ENCODE results near the gene ATPAF1. TPM values are rescaled to one million over a fixed set of nuclear protein-coding genes. Genes with fewer than 3 reads are reported as not detected.

Gene ATPAF1
- total and polyA plus RNA-seq, 10 of the 15 experiments (the other 5 are each of a cell fraction or from before 2014, with no cell fraction given) = 15.2 to 93.5 (median 48.4) TPM

DNA sequence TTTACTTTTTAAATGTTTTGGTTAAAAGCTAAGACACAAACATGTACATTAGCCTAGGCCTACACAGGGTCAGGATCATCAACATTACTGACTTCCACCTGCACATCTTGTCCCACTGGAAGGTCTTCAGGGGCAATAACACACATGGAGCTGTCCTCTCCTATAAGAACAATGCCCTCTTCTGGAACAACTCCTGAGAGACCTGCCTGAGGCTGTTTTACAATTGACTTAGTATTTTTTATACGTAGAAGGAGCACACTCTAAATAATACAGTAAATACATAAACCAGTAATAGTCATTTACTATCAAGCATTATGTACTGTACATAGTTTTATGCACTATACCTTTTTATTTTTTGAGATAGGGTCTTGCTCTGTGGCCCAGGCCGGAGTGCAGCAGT lies 37.4 kb downstream of the ATPAF1 start (continued):
- TF ChIP-seq CEBPB (IDR thresholded peaks at IDR 0.05; ENCODE audit: borderline replicate concordance in 1 of 2, low read depth in 2 of 2, low read length in 2 of 2) (no peak), JUND (IDR thresholded peaks at IDR 0.05; ENCODE audit: low read depth, low read length) (no peak), MYC (IDR thresholded peaks at IDR 0.05; ENCODE audit: insufficient read depth, insufficient read length, insufficient replicate concordance, low read length, severe bottlenecking) (no peak), SRF (IDR thresholded peaks at IDR 0.05; ENCODE audit: low read depth in 2 of 2, low read length in 2 of 2) (no peak)

DNA sequence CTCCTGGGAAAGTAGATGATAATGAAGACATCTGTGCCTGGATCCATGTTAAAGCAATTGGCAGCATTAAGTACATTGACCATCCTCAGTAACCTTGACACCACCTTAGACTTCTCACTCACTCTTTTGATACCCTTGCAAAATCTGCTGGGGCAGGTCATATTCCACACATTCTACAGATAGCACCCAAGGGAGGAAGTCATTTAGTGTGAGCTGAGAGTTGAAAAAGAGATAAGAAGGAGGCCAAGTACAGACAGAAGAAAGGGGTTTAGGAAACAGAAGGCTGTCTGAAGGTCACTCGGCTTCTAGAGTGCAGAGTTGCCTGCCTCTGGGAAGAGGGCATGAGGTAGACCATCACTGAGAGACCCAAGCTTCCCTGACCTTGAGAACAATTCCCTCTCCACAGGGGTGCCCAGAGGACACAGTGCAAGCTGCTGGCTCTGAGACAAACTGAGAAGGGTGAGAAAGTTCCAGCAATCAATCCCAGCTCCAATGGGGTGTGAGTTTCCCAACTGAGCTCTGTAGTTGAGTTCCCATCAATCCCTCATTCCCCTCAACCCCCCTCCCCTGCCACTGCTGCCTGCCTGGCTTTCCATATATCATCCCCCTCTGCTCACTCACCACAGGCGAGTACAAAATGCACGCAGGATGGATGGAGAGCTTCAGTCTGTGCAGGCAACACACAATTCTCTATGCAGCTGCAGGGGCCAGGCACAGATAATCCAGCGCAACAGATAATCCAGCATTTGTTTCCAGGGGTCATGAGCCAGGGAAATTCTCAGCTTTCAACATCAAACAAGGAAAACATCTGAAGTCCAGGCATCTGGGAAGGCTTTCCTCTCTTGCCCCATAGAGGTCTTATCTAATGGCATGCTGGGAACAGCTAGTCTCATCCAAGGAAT lies 44.2 kb downstream of the ATPAF1 start:
- H3K36me3 ChIP-seq (ENCODE audit: control insufficient read depth in 2 of 2, insufficient read depth in 2 of 2, low read length in 1 of 2) = no peaks in the 10 kb centered on the region
- no peak overlapping the region for H3K9ac ChIP-seq (ENCODE audit: control insufficient read depth, insufficient read depth, low read length)
- H3K4me3 ChIP-seq = no peak overlapping the region
- TF ChIP-seq ESRRA (IDR thresholded peaks at IDR 0.05; ENCODE audit: low read length) = no peak
- no peak for TF ChIP-seq KLF5 (IDR thresholded peaks at IDR 0.05; ENCODE audit: partially characterized antibody)
- TF ChIP-seq POLR2A (IDR thresholded peaks at IDR 0.05; ENCODE audit: low read depth, low read length) = no peak
- no peak for TF ChIP-seq JUNB (IDR thresholded peaks at IDR 0.05)
- TF ChIP-seq BHLHE40 (IDR thresholded peaks at IDR 0.05; ENCODE audit: borderline replicate concordance in 1 of 2, low read depth in 2 of 2, low read length in 1 of 2) = no peak
- TF ChIP-seq KAT2A (conservative IDR thresholded peaks at IDR 0.05; ENCODE audit: control insufficient read depth, low read depth, low read length) = no peak
- TF ChIP-seq, protein P1, sequence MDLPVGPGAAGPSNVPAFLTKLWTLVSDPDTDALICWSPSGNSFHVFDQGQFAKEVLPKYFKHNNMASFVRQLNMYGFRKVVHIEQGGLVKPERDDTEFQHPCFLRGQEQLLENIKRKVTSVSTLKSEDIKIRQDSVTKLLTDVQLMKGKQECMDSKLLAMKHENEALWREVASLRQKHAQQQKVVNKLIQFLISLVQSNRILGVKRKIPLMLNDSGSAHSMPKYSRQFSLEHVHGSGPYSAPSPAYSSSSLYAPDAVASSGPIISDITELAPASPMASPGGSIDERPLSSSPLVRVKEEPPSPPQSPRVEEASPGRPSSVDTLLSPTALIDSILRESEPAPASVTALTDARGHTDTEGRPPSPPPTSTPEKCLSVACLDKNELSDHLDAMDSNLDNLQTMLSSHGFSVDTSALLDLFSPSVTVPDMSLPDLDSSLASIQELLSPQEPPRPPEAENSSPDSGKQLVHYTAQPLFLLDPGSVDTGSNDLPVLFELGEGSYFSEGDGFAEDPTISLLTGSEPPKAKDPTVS (IDR thresholded peaks at IDR 0.05; ENCODE audit: low read depth, low read length) = no peak
- TF ChIP-seq FOXM1 (IDR thresholded peaks at IDR 0.05; ENCODE audit: low read depth, low read length) = no peak
- TF ChIP-seq, protein P2, sequence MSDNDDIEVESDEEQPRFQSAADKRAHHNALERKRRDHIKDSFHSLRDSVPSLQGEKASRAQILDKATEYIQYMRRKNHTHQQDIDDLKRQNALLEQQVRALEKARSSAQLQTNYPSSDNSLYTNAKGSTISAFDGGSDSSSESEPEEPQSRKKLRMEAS (IDR thresholded peaks at IDR 0.05; ENCODE audit: low read depth, low read length) = no peak
- ChIA-PET POLR2A (interaction anchor here (1.2 kb wide), 1 partner anchor 96 kb away, joined by 3 read pairs; no protein-coding TSS in a partner anchor), RAD21 (ENCODE audit: unreplicated experiment) (interaction anchor here (0.8 to 3.4 kb wide), 3 partner anchors 26 to 102 kb away, joined by 3 to 15 read pairs (median 3); no protein-coding TSS in a partner anchor), SMC1A (ENCODE audit: uncharacterized antibody, unreplicated experiment) (interaction anchor here (1.9 kb wide), 1 partner anchor 10 kb away, joined by 4 read pairs; no protein-coding TSS in a partner anchor), CTCF (interaction anchor here (0.5 to 4.7 kb wide), 8 partner anchors 12 to 114 kb away, joined by 3 to 37 read pairs (median 4); partner anchors contain the start of gene EFCAB14)
- no peak overlapping the region for H3K4me2 ChIP-seq (ENCODE audit: control insufficient read depth, insufficient read depth)
- no peak overlapping the region for H3K27ac ChIP-seq (ENCODE audit: control insufficient read depth, insufficient read depth)
- in situ Hi-C loops (cut with MboI) (no loop called here), intact Hi-C loops (cut with micrococcal nuclease; ENCODE audit: unreplicated experiment) (no loop called here)
- no peak for DNase-seq (ENCODE audit: low read depth, low spot score)
- H2AFZ ChIP-seq (ENCODE audit: control insufficient read depth, low read depth, low read length) = no peak overlapping the region
- no peaks in the 10 kb centered on the region for H3K79me2 ChIP-seq (ENCODE audit: control insufficient read depth, insufficient read depth, low read length)
- peaks cover 2% of the 10 kb centered on the region; the same call in 1 of the 2 replicates for H3K4me1 ChIP-seq (ENCODE audit: control insufficient read depth, insufficient read depth, low read length)
- FAIRE-seq = no peak
- H3K27me3 ChIP-seq (replicated peaks in 1 of 2; ENCODE audit: control insufficient read depth in 2 of 2, insufficient read depth in 2 of 2, low read length in 1 of 2) = no peaks in the 10 kb centered on the region
- WGBS (ENCODE audit: insufficient coverage, insufficient replicate concordance, low lambda C conversion rate, missing lambda C conversion rate) = 84% methylated on average over 4 of the region's 4 CpGs
- H4K20me1 ChIP-seq (ENCODE audit: control insufficient read depth, insufficient read depth) = no peaks in the 10 kb centered on the region
- BruUV-seq (replicated peaks) = no TSS peak
- no peak for ATAC-seq
- no peaks in the 10 kb centered on the region for H3K9me3 ChIP-seq (replicated peaks; ENCODE audit: control insufficient read depth, insufficient read depth, low read length)
